G401 (cell line): ENCODE results near the gene MOGAT3. TPM values are rescaled to one million over a fixed set of nuclear protein-coding genes. Genes with fewer than 3 reads are reported as not detected.

Source experiments
- DNase-seq: peaks from one replicate; pipeline ENCODE4 v3.0.0-alpha.2; 2015; ENCODE audit warnings: low spot score
- in situ Hi-C: cut with HindIII; loops from 2 replicates; pipeline ENCODE4 v1.10.0; 2016; ENCODE audit warnings: low sequenced_read_pairs, mixed read lengths
- total RNA-seq: library from RNA; depleted of rRNA; stranded (reverse); fragments of >200 nt; shearing (Covaris generic); gene quantifications from 2 replicates; pipeline ENCODE4 v1.2.3, GENCODE V29; 2014

Gene MOGAT3
- total RNA-seq, 1 experiment from 2014 or later = not detected

GRCh38 chr7:101177644-101178043 is 23.2 kb downstream of the MOGAT3 start:
- no peak for DNase-seq
- in situ Hi-C loops = loop anchor here (10.0 kb wide), 1 partner anchor 97 kb away; no protein-coding TSS in a partner anchor

- in situ Hi-C loops = loop anchor here (10.0 kb wide), 1 partner anchor 99 kb away; no protein-coding TSS in a partner anchor
- DNase-seq = no peak
Measured at GRCh38 chr7:101175664-101176063, 25.2 kb downstream of the MOGAT3 start.

- no peak for DNase-seq
- in situ Hi-C loops = loop anchor here (10.0 kb wide), 1 partner anchor 100 kb away; no protein-coding TSS in a partner anchor
Measured at GRCh38 chr7:101174322-101174854, 26.4 kb downstream of the MOGAT3 start.

- no peak for DNase-seq
- in situ Hi-C loops = loop anchor here (10.0 kb wide), 1 partner anchor 101 kb away; no protein-coding TSS in a partner anchor
Measured at GRCh38 chr7:101173752-101174244, 27.0 kb downstream of the MOGAT3 start.

GRCh38 chr7:101172854-101173751 is 27.7 kb downstream of the MOGAT3 start:
- no peak for DNase-seq
- in situ Hi-C loops = loop anchor here (10.0 kb wide), 1 partner anchor 102 kb away; no protein-coding TSS in a partner anchor

- in situ Hi-C loops = loop anchor here (10.0 kb wide), 1 partner anchor 103 kb away; no protein-coding TSS in a partner anchor
- no peak for DNase-seq
Measured at GRCh38 chr7:101172005-101172853, 28.6 kb downstream of the MOGAT3 start.

GRCh38 chr7:101171442-101171837 is 29.4 kb downstream of the MOGAT3 start:
- in situ Hi-C loops = loop anchor here (10.0 kb wide), 1 partner anchor 103 kb away; no protein-coding TSS in a partner anchor

GRCh38 chr7:101170617-101171441 is 30.0 kb downstream of the MOGAT3 start:
- no peak for DNase-seq
- in situ Hi-C loops = loop anchor here (10.0 kb wide), 1 partner anchor 104 kb away; no protein-coding TSS in a partner anchor

More at GRCh38 chr7:101171442-101171837, 29.4 kb downstream of the MOGAT3 start:
- DNase-seq = no peak

- in situ Hi-C loops = loop anchor here (10.0 kb wide), 1 partner anchor 105 kb away; no protein-coding TSS in a partner anchor
Measured at GRCh38 chr7:101169838-101170551, 30.8 kb downstream of the MOGAT3 start.

GRCh38 chr7:101169110-101169837 is 31.6 kb downstream of the MOGAT3 start:
- in situ Hi-C loops = no loop called here
- peak; percentile 41 for DNase-seq

More at GRCh38 chr7:101169838-101170551, 30.8 kb downstream of the MOGAT3 start:
- peak; percentile 63 for DNase-seq

GRCh38 chr7:101168412-101169049 is 32.3 kb downstream of the MOGAT3 start:
- in situ Hi-C loops = no loop called here

GRCh38 chr7:101167645-101168411 is 33.0 kb downstream of the MOGAT3 start:
- DNase-seq = no peak
- in situ Hi-C loops = no loop called here

More at GRCh38 chr7:101168412-101169049, 32.3 kb downstream of the MOGAT3 start:
- DNase-seq = no peak

- no peak for DNase-seq
- in situ Hi-C loops = no loop called here
Measured at GRCh38 chr7:101166909-101167644, 33.8 kb downstream of the MOGAT3 start.

- in situ Hi-C loops = no loop called here
Measured at GRCh38 chr7:101166648-101166908, 34.3 kb downstream of the MOGAT3 start.

GRCh38 chr7:101165958-101166647 is 34.7 kb downstream of the MOGAT3 start:
- DNase-seq = no peak
- in situ Hi-C loops = no loop called here

More at GRCh38 chr7:101166648-101166908, 34.3 kb downstream of the MOGAT3 start:
- DNase-seq = no peak
